Skeletal muscle cell (primary cell): ENCODE results near the gene SAMD3.
"Not testable (repeated sequence)": the region's sequence is repeated elsewhere in the genome, so short reads cannot be mapped to it uniquely, and the experiment has no call there.

Experiments
- DNase-seq: peaks from one replicate; pipeline ENCODE4 v3.0.0-alpha.2; 2010; ENCODE audit warnings: low read depth
- H3K4me3 ChIP-seq: 2 replicates; pipeline ENCODE4 v1.5.1; 2011; ENCODE audit warnings: low read depth, mild to moderate bottlenecking, control low read depth, low read length, moderate library complexity

Gene SAMD3

GRCh38 chr6:130183271-130184222 is 39.2 kb downstream of the SAMD3 start:
- H3K4me3 ChIP-seq: no peak overlapping the region
- DNase-seq: no peak

GRCh38 chr6:130182466-130182865 is 40.3 kb downstream of the SAMD3 start:
- DNase-seq: no peak
- H3K4me3 ChIP-seq: no peak overlapping the region

GRCh38 chr6:130178692-130179091 is 44.1 kb downstream of the SAMD3 start:
- DNase-seq: peak; percentile 84
- no peak overlapping the region for H3K4me3 ChIP-seq

- H3K4me3 ChIP-seq: no peak overlapping the region
- DNase-seq: no peak
These were observed 46.4 kb downstream of the SAMD3 start for GRCh38 chr6:130176378-130176777.

GRCh38 chr6:130173377-130174004 is 49.3 kb downstream of the SAMD3 start:
- DNase-seq, H3K4me3 ChIP-seq: not testable (repeated sequence)

- not testable (repeated sequence) for H3K4me3 ChIP-seq, DNase-seq
These were observed 52.6 kb downstream of the SAMD3 start for GRCh38 chr6:130170160-130170559.

- DNase-seq: peak; percentile 70
- no peak overlapping the region for H3K4me3 ChIP-seq
These were observed 55.1 kb downstream of the SAMD3 start for GRCh38 chr6:130167655-130168054.

GRCh38 chr6:130164251-130164650 is 58.5 kb downstream of the SAMD3 start:
- DNase-seq: no peak
- no peak overlapping the region for H3K4me3 ChIP-seq

GRCh38 chr6:130163266-130163665 is 59.5 kb downstream of the SAMD3 start:
- H3K4me3 ChIP-seq: no peak overlapping the region
- no peak for DNase-seq

GRCh38 chr6:130162421-130162820 is 60.3 kb downstream of the SAMD3 start:
- DNase-seq: no peak
- H3K4me3 ChIP-seq: no peak overlapping the region

GRCh38 chr6:130161683-130162404 is 60.9 kb downstream of the SAMD3 start:
- no peak for DNase-seq
- no peak overlapping the region for H3K4me3 ChIP-seq

GRCh38 chr6:130159956-130160355 is 62.8 kb downstream of the SAMD3 start:
- no peak overlapping the region for H3K4me3 ChIP-seq
- DNase-seq: no peak

- no peak overlapping the region for H3K4me3 ChIP-seq
These were observed 64.2 kb downstream of the SAMD3 start for GRCh38 chr6:130158548-130158947.

GRCh38 chr6:130158056-130158455 is 64.7 kb downstream of the SAMD3 start:
- no peak overlapping the region for H3K4me3 ChIP-seq
- DNase-seq: no peak

More at GRCh38 chr6:130158548-130158947, 64.2 kb downstream of the SAMD3 start:
- no peak for DNase-seq

- DNase-seq: no peak
- H3K4me3 ChIP-seq: no peak overlapping the region
These were observed 65.8 kb downstream of the SAMD3 start for GRCh38 chr6:130156908-130157307.

- H3K4me3 ChIP-seq: no peak overlapping the region
- no peak for DNase-seq
These were observed 69.7 kb downstream of the SAMD3 start for GRCh38 chr6:130152908-130153510.

- no peak overlapping the region for H3K4me3 ChIP-seq
- DNase-seq: no peak
These were observed 71.8 kb downstream of the SAMD3 start for GRCh38 chr6:130150906-130151305.

- H3K4me3 ChIP-seq, DNase-seq: not testable (repeated sequence)
These were observed 73.7 kb downstream of the SAMD3 start for GRCh38 chr6:130149016-130149415.

GRCh38 chr6:130148181-130148580 is 74.6 kb downstream of the SAMD3 start:
- DNase-seq: no peak
- H3K4me3 ChIP-seq: no peak overlapping the region

- no peak overlapping the region for H3K4me3 ChIP-seq
- no peak for DNase-seq
These were observed 75.6 kb downstream of the SAMD3 start for GRCh38 chr6:130147111-130147510.
